NCI-H446 treated with DMSO at 0.1 percent for 48 hours (cell line): Measurements from ENCODE around the gene CDK6.

Experiments used
- DNase-seq: peaks from one replicate; lab custom pipeline; 2025; lab: John Stamatoyannopoulos, UW

Gene CDK6

GRCh38 chr7:92680442-92680841 is 155.9 kb downstream of the CDK6 start:
- no peak for DNase-seq

GRCh38 chr7:92678291-92678920 is 158.0 kb downstream of the CDK6 start:
- DNase-seq, result no peak

DNA sequence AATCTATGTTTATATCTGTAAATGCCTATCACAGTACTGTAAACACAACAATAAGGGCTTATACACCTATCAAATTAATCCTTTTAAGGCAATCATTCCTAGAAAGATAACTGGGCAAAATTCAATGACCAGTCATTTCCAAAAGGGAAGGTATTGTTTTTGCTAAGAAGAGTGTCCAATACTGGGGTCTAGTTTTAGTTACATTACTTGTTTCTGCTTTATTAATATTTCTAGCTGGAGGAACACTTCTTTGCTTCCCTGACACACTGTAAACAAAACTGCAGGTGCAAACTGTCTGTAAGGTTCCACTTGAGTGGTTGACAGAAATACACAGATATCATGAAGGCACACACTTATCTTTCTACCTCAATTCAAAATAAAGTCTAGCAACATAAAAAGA is 162.0 kb downstream of the CDK6 start:
- DNase-seq, result no peak

- DNase-seq, result no peak
These were observed 164.7 kb downstream of the CDK6 start for GRCh38 chr7:92671505-92672169.

- DNase-seq, result no peak
These were observed 166.0 kb downstream of the CDK6 start for GRCh38 chr7:92670204-92670851.

- no peak for DNase-seq
These were observed 166.7 kb downstream of the CDK6 start for GRCh38 chr7:92669616-92670165.

DNA sequence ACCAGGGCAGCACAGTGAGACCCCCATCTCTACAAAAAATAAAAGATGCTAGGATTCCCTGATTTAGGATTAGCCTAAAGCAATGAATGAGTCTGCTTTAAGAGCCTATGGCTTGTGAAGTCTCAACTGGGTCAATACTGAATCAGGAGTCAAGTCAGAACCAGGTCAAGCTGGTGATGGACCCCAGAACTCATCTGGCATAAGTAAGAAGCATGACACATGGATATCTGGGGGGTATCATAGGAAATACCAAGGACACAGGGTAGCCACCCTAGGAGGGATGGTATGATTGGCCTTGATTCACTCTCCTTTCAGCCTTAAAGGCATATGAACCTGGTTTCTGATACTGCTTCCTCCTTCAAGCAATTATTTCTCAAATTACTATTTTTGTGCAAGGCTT is 167.8 kb downstream of the CDK6 start:
- DNase-seq, result no peak

- no peak for DNase-seq
These were observed 168.4 kb downstream of the CDK6 start for GRCh38 chr7:92667816-92668535.

DNA sequence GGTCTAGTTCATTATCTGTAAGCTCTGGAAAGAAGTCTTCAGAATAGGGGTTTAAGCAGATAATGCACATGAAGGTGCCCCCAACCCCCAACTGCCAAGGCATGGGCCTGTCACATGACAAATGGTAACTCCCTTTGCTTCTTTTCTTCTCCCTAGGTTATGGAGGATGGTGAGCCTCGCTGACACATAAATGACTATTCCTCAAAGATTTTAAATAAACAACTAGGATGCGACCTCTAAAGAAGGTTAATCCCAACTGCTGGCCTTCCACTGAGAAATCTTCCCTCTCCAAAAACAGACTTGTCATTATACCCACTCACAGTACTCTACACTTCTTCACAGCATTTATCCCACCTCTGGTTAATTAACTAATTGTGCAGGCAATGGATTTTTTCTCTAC is 170.4 kb downstream of the CDK6 start:
- no peak for DNase-seq

DNA sequence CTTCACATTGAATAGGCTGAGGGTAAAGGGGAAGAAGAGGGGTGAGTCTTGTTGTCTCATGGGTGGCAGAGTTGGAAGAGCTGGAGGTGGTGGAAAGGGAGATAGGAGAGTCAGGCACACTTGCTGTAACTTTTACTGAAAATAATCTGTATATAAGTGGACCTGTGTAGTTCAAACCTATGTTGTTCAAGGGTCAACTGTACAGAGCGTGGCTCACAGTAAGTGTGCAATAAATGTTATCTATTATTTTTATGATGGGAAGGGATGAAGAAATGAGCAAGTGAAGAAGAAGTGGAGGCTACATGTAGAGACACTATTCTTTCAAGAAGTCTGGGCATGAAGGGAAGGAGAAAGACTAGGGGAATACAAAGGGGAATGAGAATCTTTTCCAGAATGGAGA is 174.7 kb downstream of the CDK6 start:
- DNase-seq, result no peak

GRCh38 chr7:92658671-92659070 is 177.7 kb downstream of the CDK6 start:
- DNase-seq, result no peak

- no peak for DNase-seq
These were observed 179.0 kb downstream of the CDK6 start for GRCh38 chr7:92657391-92657790.

GRCh38 chr7:92656121-92656520 is 180.3 kb downstream of the CDK6 start:
- DNase-seq, result no peak

DNA sequence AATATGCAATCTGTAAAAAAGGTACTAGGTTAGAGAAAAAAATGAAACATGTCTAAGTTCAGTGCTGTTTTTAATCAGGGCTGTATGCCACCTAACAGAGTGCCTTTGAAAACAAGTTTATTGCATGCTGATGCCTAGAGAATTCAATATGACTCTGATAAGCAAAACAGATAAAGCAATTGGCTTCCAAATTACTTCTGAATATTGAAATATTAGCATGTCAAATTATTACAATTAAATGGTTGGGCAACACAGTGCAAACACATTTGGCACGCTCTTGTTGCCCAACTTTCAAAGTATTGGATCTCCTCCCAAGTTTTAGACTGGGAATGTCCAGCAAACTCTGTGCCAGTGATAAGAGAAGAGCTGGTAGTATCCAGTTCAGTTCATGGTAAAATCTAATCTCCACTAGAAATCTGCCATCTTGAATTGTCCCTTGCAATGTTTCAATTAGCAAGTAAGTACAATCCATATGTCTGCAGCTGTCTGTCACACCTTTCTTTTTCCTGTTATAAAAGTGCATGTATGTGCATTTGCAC is 181.0 kb downstream of the CDK6 start:
- no peak for DNase-seq

DNA sequence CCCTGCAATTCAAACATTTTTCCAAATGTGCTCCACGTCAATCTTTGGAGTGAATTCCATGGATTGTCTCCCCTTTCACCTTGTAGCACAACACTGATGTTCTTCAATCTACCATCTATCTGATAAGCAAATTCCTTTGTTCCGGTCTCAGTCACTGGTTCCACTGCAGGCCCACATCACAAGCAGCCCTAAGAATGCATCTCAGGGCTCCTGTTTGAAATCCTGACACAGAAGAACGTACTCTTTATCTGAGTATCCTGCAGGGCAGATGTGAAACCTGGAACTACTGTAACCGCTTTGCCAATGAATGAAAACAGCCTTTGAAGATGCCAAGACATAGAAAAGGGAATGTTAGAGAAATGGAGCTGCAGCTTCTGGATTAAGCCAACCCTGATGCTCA is 183.2 kb downstream of the CDK6 start:
- no peak for DNase-seq

DNA sequence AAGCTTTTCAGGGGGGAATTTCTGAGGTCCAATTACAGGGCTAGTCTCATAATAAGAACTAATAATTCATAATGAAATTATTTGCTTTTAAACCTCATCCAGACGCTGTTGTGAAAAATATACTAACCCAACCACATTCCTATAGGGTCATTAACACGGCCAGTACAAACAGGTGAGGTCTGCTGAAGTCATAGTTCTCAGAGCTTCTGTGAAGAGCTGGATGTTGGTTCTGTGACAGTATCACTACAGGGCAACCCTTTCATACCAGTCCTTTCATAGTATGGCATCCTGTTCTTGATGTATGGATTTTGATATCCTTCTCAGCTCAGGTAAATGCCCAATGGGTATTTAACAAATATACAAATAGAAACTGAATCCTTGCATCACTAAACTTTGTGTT is 183.8 kb downstream of the CDK6 start:
- DNase-seq, result no peak

DNA sequence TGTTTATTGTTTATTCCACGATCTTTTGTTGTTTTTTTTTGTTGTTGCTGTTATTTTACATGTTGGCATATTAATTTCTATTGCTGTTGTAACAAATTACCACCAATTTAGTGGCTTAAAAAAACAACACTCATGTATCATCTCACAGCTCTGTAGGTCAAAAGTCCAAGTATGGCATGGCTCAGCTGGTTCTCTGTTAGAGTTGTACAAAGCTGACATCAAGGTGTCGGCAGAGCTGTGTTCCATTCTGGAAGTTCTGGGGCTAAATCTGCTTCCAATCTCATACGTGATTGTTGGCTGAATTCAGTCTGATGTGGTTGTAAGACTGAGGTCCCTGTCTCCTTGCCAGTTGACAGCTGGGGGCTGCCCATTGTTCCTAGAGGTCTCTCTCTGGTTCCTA is 186.0 kb downstream of the CDK6 start:
- no peak for DNase-seq

GRCh38 chr7:92648067-92648466 is 188.3 kb downstream of the CDK6 start:
- no peak for DNase-seq

GRCh38 chr7:92647652-92648051 is 188.7 kb downstream of the CDK6 start:
- DNase-seq, result no peak

GRCh38 chr7:92647011-92647625 is 189.3 kb downstream of the CDK6 start:
- DNase-seq, result no peak

GRCh38 chr7:92645114-92646061 is 191.0 kb downstream of the CDK6 start:
- DNase-seq, result no peak
